PFSK-1 (cell line): ENCODE data around the gene SRP14. TPM values are rescaled to one million over a fixed set of nuclear protein-coding genes. Genes with fewer than 3 reads are reported as not detected.

Experiments used
- FOXP2 ChIP-seq: optimal IDR thresholded peaks from 2 replicates; pipeline ENCODE3; 2011; ENCODE audit warnings: borderline replicate concordance, control low read depth, inconsistent platforms; ENCODE audit not compliant: insufficient read depth; ENCODE audit errors: extremely low read length, extremely low read depth
- POLR2AphosphoS5 ChIP-seq: IDR thresholded peaks from 2 replicates; pipeline ENCODE4 v1.6.1; 2012; ENCODE audit warnings: low read depth, mild to moderate bottlenecking, control low read depth, low read length, moderate library complexity
- SIN3A ChIP-seq: IDR thresholded peaks from 2 replicates; pipeline ENCODE4 v1.6.1; 2012; ENCODE audit warnings: mild to moderate bottlenecking, low read length, moderate library complexity, borderline replicate concordance; ENCODE audit not compliant: insufficient read depth
- TAF1 ChIP-seq: IDR thresholded peaks from 2 replicates; pipeline ENCODE4 v1.6.1; 2012; ENCODE audit warnings: low read length, control low read depth, borderline replicate concordance; ENCODE audit not compliant: insufficient read depth
- polyA plus RNA-seq: library from polyadenylated mRNA; unstranded; fragments of >200 nt; gene quantifications from one replicate; pipeline ENCODE4 v1.2.1, GENCODE V29; 2012; ENCODE audit warnings: low read depth, missing spikeins; ENCODE audit not compliant: insufficient read length
- TF ChIP-seq, protein P1 (sequence below), 2 experiments: IDR thresholded peaks; 2 replicates each; pipeline versions ENCODE4 v1.6.1 to v1.8.0; 2011 to 2012; ENCODE audit warnings: low read depth in 2 of 2, low read length in 2 of 2, control low read depth in 1 of 2, inconsistent platforms in 1 of 2, mild to moderate bottlenecking in 1 of 2, moderate library complexity in 1 of 2; ENCODE audit not compliant: insufficient read depth in 1 of 2

SRP14 gene, protein sequence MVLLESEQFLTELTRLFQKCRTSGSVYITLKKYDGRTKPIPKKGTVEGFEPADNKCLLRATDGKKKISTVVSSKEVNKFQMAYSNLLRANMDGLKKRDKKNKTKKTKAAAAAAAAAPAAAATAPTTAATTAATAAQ
- polyA plus RNA-seq, result 252 TPM

DNA sequence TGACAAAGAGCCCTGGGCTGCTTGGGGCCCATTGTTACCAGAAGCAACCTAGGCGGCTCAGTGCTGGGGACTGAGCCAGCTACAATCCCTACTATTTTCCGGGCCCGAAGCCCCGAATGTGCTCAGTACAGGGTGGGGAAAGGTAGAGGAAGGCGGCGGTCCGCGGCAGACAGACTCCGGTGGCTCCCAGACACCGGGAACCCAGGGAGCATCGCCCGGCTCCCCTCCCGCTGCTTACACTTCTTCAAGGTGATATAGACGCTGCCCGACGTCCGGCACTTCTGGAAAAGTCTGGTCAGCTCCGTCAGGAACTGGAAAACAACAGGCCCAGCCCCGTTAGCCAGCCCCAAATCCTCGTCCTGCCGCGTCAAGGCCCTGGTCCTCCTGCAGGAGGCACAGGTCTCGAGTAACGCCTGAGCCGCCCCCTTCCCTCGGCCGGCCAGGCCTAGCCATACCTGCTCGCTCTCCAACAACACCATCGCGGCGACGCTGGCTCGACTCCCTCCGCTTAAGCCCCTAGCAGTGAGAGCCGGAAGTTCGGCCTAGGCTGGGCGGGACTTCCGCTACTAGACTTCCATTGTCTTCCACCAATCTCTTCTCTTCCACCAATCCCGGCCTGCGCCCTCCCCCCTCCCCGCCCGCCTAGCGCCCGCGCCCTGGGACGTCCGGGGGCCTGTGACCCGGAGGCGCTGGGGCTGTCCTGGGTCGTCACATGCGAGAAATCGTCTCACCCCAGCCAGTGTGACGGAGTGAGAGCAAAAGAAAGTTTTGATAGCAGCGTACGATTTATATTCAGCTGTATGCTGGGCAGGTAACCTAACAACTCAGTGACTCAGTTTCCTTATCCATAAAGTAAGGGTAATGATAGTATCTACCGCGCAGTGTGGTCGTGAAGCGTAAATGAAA, at the start of gene SRP14:
TSS of gene SRP14 (minus strand) at position 544 of the 906 bp plus-strand sequence. CDS start at position 479, 65 bp downstream.
- TF ChIP-seq TAF1 (0 out of 2 replicates have a peak, but pooled peaks have one; percentile 57), SIN3A (no peak), FOXP2 (peak; percentile 56), POLR2AphosphoS5 (peak; percentile 91)
- TF ChIP-seq, protein P1, sequence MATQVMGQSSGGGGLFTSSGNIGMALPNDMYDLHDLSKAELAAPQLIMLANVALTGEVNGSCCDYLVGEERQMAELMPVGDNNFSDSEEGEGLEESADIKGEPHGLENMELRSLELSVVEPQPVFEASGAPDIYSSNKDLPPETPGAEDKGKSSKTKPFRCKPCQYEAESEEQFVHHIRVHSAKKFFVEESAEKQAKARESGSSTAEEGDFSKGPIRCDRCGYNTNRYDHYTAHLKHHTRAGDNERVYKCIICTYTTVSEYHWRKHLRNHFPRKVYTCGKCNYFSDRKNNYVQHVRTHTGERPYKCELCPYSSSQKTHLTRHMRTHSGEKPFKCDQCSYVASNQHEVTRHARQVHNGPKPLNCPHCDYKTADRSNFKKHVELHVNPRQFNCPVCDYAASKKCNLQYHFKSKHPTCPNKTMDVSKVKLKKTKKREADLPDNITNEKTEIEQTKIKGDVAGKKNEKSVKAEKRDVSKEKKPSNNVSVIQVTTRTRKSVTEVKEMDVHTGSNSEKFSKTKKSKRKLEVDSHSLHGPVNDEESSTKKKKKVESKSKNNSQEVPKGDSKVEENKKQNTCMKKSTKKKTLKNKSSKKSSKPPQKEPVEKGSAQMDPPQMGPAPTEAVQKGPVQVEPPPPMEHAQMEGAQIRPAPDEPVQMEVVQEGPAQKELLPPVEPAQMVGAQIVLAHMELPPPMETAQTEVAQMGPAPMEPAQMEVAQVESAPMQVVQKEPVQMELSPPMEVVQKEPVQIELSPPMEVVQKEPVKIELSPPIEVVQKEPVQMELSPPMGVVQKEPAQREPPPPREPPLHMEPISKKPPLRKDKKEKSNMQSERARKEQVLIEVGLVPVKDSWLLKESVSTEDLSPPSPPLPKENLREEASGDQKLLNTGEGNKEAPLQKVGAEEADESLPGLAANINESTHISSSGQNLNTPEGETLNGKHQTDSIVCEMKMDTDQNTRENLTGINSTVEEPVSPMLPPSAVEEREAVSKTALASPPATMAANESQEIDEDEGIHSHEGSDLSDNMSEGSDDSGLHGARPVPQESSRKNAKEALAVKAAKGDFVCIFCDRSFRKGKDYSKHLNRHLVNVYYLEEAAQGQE (IDR thresholded peaks at IDR 0.05; ENCODE audit: insufficient read depth in 1 of 2, low read depth in 2 of 2, low read length in 2 of 2), result no peak

DNA sequence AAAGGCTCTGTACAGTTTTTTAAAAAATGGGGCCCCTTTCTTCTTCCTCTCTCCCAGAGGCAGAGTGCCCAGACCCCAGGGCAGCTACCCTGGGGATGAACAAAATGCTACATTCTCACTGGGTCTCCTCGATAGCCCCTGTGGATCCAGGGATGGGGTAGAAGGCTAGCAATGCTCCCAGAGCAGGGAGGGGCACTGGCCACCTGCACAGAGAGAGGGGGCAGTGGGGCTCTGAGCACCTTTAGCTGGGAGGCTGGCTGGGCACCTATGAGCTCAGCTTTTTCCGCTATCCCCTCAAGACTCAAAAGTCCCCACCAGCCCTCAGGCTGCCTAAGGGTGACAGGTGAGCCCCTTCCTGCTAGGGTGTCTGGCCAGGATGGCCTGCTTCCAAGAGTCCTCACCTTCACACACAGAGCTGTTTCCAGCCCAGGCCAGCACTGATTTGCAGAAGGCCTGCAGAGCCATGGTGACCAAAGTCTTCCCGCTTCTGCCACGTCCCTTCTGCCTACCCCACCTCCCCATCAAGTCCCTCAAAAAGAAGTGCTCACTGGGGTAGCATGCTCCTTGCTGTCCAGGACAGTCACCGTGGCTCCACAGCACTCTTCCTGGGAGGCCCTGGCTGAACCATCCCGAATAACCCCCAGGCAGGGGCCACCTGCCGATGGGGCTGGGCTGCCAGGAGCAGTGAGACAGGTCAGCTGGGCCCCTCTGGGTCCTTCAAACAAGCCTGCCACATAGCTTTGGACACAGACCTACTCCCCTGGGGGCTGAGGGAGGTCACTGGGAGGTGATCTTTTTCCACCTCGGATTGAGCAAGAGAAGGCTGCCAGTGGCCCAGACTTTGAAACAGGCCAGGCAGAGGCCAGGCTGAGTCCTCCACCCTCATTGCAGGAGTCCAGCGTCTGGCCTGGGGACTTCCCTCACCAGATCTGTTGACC, 49.3 kb upstream of the SRP14 start:
- TF ChIP-seq POLR2AphosphoS5 (no peak), TAF1 (no peak), SIN3A (no peak), FOXP2 (no peak)
- TF ChIP-seq, protein P1 (IDR thresholded peaks at IDR 0.05; ENCODE audit: insufficient read depth in 1 of 2, low read depth in 2 of 2, low read length in 2 of 2), result no peak

DNA sequence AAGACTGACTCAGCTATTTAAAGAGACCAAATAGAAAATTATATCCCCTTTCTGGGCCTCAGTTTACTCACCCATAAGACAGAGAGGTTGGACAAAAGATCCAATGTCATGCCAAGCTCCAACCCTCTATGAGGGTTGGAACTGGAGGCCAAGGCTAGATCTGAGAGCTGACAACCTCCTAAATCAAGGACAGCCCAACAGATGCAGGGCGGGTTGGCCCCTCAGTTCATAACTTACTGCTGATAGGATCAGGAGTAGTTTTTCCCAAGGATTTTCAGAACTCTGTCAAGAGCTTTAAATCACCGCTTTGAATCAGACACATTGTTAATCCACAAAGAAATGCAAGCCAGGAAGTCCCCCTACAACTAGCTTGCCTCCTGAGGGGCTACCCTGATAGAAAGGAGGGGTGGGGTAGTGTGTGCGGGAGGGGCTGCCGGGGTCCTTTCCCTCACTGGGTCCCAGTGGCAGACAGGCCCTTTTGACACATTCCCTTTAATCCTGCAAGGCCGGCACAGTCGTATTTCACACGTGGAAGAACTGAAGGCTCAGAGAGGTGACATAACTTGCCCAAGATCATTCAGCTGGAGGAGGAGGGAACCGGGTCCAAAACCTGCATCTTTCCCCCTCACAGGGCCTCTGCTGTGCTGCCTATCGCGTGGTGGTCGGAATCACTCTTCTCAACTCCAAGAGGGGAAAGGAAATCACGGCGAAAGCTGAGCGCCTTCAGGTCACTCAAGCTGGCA, 48.3 kb upstream of the SRP14 start:
- TF ChIP-seq SIN3A, result no peak

DNA sequence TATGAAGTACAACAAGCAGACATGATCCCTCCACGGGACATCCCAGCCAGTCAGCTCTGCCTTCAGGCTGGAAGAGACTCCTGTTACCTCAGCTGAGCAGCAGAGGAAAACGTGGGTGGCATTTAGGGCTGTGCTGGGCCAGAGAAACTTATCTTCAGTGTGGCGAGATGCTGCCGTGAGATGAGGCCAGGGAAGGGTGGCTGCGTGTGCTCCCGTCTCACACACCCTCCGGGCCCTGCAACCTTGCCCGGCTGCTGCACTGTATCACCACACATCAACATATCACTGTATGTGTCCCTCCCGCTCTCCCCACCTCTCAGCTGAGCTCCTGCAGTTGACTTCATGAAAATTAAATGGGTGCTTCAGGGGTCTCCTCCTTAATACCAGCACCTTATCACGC, 46.3 kb upstream of the SRP14 start:
- TF ChIP-seq TAF1 (no peak), POLR2AphosphoS5 (no peak), FOXP2 (no peak), SIN3A (no peak)
- TF ChIP-seq, protein P1 (IDR thresholded peaks at IDR 0.05; ENCODE audit: insufficient read depth in 1 of 2, low read depth in 2 of 2, low read length in 2 of 2), result no peak
